Activated CD4-positive, CD25-positive, alpha-beta regulatory T cell treated with anti-CD3 and anti-CD28 coated beads, Interleukin-2, amount 50 U/mL, for 72 hours (primary cell): ENCODE results near the gene HNRNPCL1.
"Not testable (repeated sequence)": the region's sequence is repeated elsewhere in the genome, so short reads cannot be mapped to it uniquely, and the experiment has no call there.

ENCODE experiments used
- DNase-seq: peaks from one replicate; pipeline ENCODE4 v3.0.0; 2021

Gene HNRNPCL1

DNA sequence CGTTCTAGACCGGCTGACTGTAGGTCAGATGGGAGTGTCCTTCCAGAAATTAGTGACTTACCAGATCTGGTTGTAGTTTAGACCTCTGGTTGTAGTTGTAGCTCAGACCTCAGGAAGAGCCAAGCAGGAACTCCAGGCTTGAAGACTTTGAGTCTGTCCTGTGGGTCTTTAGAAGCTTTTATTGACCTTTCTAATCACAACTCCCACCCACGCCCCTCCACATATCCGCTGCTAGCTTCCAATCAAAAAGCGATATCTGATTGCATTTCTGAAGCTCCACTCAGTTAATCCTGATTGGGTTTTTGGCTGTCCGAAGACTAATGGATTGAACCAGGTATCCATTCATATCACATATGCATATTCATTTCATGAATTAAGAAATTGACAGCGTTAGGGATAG lies at the start of gene HNRNPCL1:
Gene HNRNPCL1 (minus strand): TSS at position 101 of the 400 bp plus-strand sequence. CDS start 431 bp downstream, outside the sequence.
- DNase-seq, result not testable (repeated sequence)

DNA sequence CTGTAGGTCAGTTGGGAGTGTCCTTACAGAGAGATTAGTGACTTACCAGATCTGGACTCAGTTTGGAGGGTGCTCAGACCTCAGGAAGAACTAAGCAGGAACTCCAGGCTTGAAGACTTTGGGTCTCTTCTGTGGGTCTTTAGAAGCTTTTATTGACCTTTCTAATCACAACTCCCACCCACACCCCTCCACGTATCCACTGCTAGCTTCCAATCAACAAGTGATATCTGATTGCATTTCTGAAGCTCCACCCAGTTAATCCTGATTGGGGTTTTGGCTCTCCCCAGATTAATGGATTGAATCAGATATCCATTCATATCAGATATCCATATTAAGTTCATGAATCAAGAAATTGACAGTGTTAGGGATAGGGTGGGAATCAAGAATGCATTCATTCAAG lies 49.6 kb upstream of the HNRNPCL1 start, which contains the start of gene PRAMEF10:
Gene PRAMEF10 (minus strand): TSS at position 101 of the 400 bp plus-strand sequence. CDS start 2,423 bp downstream, outside the sequence.
- not testable (repeated sequence) for DNase-seq

- DNase-seq, result not testable (repeated sequence)
These were observed 37.6 kb upstream of the HNRNPCL1 start, which contains the start of gene PRAMEF4 for GRCh38 chr1:12886101-12886500. TSS of gene PRAMEF4 (minus strand) at chr1:12886201. CDS start at chr1:12883394, 2,807 bp downstream.

DNA sequence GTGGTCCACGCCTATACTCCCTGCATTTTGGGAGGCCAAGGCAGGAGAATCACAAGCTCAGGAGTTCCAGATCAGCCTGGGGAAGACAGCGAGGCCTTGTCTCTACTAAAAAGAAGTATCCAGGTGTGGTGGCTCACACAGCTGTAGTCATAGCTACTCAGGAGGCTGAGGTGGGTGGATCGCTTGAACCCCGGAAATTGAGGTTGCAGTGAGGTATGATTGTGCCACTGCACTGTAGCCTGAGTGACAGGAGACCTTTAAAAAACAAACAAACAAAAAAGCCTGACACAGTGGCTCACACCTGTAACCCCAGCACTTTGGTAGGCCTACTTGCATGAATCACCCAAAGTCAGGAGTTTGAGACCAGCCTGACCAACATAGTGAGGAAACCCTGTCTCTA lies 29.9 kb upstream of the HNRNPCL1 start:
- DNase-seq, result not testable (repeated sequence)

DNA sequence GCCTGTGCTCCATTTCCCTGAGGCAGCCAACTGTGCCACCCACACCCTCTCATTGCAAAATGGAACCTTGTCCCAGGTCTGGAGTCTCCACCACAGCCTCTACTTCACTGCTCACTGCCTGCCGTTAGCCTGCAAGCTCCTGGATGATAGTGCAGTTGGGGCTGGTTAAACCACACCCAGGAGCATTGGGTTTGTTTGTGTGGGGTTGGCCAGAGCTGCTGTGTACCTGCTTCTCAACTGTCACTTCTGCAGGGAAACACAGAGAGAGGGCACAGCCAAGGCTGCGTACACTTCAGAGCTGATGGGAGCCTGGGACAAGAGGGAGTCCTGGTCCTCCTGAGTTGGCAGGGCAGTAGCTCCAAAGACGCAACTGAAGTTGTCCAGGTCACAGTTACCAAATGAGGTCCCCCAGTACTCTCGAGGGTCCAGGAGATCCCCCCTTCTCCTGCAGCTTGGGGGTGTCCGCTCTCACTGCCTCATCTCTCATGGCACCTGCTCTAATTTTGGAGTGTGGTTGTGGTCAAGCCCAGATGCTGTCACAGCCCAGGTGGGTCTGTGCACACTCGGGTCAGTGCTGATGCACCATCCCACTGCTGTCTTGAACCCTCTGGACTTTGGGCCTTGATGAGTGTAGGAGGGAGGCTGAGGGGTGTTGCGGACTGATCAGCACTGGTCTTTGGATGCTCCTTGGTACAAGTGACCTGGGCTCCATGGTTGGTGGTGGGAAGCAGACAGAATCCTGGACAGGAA lies 14.8 kb upstream of the HNRNPCL1 start:
- DNase-seq, result not testable (repeated sequence)

DNA sequence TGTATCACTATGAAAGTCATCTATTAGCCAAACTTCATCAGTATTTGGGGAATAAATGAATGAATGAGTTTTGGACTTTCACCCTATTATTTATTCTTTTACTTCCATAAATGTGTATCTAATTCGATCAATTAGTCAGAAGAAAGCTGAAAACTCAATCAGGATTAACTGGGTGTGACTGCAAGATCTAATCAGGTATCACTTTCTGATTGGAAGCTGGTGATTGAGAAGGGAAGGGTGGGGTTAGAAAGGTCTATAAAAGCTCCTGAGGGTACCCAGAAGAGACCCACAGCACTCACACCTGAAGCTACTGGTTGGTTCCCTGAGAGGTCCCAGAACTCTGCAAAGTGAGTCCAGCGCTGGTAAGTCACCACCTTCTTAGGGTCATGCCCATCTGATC lies 8.3 kb upstream of the HNRNPCL1 start, which contains the start of gene PRAMEF2:
Gene PRAMEF2 (plus strand): TSS at position 301 of the 400 bp plus-strand sequence. CDS start 1,924 bp downstream, outside the sequence.
- not testable (repeated sequence) for DNase-seq

GRCh38 chr1:12851779-12852178 lies 3.3 kb upstream of the HNRNPCL1 start:
- DNase-seq, result no peak

- DNase-seq, result not testable (repeated sequence)
These were observed 15.3 kb downstream of the HNRNPCL1 start for GRCh38 chr1:12833251-12833650.

DNA sequence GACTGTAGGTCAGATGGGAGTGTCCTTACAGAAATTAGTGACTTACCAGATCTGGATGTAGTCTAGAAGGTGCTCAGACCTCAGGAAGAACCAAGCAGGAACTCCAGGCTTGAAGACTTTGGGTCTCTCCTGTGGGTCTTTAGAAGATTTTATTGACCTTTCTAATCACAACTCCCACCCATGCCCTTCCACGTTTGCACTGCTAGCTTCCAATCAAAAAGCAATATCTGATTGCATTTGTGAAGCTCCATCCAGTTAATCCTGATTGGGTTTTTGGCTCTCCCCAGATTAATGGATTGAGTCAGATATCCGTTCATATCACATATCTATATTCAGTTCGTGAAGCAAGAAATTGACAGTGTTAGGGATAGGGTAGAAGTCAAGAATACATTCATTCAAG lies 17.2 kb downstream of the HNRNPCL1 start, which contains the start of gene PRAMEF11:
Gene PRAMEF11 (minus strand): TSS at position 101 of the 400 bp plus-strand sequence. CDS start 2,621 bp downstream, outside the sequence.
- DNase-seq, result not testable (repeated sequence)

- not testable (repeated sequence) for DNase-seq
These were observed 29.5 kb downstream of the HNRNPCL1 start for GRCh38 chr1:12819061-12819460.

DNA sequence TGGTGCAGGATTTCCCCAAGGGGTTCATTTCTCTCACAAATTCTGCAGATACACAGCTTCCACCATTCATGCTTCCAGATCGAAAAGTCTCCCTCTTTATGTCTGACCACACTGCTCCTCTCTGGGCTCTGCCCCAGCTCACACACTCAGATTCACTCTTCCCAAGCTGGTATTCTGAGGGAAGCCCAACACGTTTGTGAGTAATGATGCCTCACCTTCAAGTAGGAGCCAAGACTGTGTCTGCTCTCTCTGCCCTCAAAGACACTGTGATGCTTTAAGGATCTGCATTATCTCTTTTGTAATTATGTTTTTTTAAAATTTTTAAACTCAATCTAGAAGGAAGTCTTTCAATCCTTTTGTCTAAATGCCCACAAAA lies 37.1 kb downstream of the HNRNPCL1 start:
- DNase-seq, result no peak

DNA sequence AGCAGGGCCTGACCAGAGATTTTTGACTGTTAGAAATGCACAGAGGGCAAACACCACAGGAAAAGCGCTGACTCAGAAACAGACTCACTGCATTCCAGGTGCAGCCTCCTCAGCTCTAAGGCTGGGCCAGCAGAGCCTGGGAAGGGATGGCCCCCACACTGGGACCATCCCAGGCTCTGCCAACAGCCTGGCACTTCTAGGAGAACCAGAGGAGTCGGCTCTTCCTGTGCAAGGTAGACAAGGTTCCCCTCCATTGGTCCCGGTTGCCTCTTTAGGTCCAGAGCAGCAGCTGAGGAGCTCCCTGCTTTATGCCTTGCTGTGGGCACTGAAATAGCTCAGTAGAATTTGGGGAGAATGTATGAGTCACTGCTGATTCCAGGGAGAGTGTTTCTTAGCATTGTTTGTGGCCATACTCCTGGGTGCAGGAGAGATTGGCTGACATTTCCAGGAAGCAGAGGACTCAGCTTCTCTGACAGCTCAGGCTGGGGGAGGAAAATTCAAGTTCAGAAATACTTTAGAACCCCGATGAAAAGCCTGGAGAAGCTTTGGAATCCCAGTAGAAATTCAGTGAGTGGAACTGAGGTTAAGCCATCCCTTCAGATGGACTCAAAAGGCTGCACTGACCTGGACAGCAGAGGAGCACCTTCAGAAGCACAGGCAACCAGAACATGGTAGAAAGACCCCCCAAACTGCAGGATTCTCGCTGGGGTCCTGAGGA lies 37.7 kb downstream of the HNRNPCL1 start:
- DNase-seq, result no peak

DNA sequence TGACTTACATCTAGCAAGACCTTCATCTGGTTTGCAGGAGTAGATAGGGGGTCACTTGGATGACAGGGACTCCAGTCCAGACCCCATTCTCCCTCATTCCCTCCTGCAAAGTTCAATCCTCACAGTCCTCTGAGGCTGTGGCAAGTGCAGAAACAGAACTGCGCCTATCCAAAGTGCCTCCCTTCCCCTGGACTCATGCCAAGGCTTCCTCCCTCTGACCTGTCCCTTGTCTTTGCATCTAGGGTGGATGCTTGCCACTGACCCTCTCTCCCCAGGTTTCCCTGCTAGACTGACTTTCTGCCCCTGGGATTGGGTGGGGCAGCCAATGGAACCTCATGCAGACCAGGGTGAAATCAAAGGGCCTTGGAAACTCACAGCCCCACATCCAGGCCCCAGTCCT lies 38.6 kb downstream of the HNRNPCL1 start:
- DNase-seq, result no peak

DNA sequence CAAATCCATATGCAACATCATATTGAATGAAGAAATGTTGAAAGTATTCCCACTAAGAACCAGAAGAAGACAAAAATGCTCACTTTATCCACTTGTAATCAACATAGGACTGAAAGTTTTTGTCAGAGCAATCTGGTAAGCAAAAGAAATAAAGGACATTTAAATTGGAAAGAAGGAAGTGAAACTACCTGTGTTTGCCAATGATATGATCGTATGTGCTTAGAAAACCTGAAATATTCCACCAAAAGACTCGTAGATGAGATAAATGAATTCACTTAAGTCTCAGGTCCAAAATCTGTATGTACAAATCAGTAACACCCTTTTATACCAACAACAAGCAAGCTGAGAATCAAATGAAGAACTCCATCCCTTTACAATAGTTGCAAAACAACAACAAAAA lies 48.8 kb downstream of the HNRNPCL1 start:
- DNase-seq, result no peak

- no peak for DNase-seq
These were observed 49.6 kb downstream of the HNRNPCL1 start for GRCh38 chr1:12798911-12799310.
